ENCODE results near the gene ADAMTSL3. TPM values are rescaled to one million over a fixed set of nuclear protein-coding genes. Genes with fewer than 3 reads are reported as not detected.

Gene ADAMTSL3
- total RNA-seq, 2 donors from 2014 or later = not detected

GRCh38 chr15:83898361-83898760, 244.4 kb downstream of the ADAMTSL3 start:
- ATAC-seq = no peak
- Mint-ChIP-seq H3K36me3 (no peaks in the 10 kb centered on the region), H3K9me3 (peaks cover 0 to 4% of the 10 kb centered on the region in 2 donors), H3K27ac (no peak overlapping the region)
- DNase-seq (ENCODE audit: low spot score in 2 of 2) = no peak

- Mint-ChIP-seq H3K36me3 (no peaks in the 10 kb centered on the region), H3K27ac (no peak overlapping the region), H3K9me3 (peaks cover 0 to 4% of the 10 kb centered on the region in 2 donors)
- DNase-seq (ENCODE audit: low spot score in 2 of 2) = no peak
- ATAC-seq = no peak
Observed at GRCh38 chr15:83899670-83900069, 245.7 kb downstream of the ADAMTSL3 start.

- H3K36me3 Mint-ChIP-seq = no peaks in the 10 kb centered on the region
- no peak for ATAC-seq
Observed at GRCh38 chr15:83904107-83905040, 250.5 kb downstream of the ADAMTSL3 start.

GRCh38 chr15:83905556-83906273, 251.8 kb downstream of the ADAMTSL3 start:
- ATAC-seq (no peak), DNase-seq (ENCODE audit: low spot score in 2 of 2) (no peak)
- Mint-ChIP-seq H3K36me3 (no peaks in the 10 kb centered on the region), H3K9me3 (peaks cover 3 to 4% of the 10 kb centered on the region in 2 donors), H3K27ac (no peak overlapping the region)

More at GRCh38 chr15:83904107-83905040, 250.5 kb downstream of the ADAMTSL3 start:
- H3K9me3 Mint-ChIP-seq = no peaks in the 10 kb centered on the region
- no peak overlapping the region for H3K27ac Mint-ChIP-seq
- no peak for DNase-seq (ENCODE audit: low spot score in 2 of 2)

- H3K27ac Mint-ChIP-seq = no peak overlapping the region
- H3K9me3 Mint-ChIP-seq = peaks cover 4 to 5% of the 10 kb centered on the region in 2 donors
- H3K36me3 Mint-ChIP-seq = no peaks in the 10 kb centered on the region
- no peak for DNase-seq (ENCODE audit: low spot score in 2 of 2)
- ATAC-seq = no peak
Observed at GRCh38 chr15:83911345-83911744, 257.4 kb downstream of the ADAMTSL3 start.

GRCh38 chr15:83912343-83912742, 258.4 kb downstream of the ADAMTSL3 start:
- ATAC-seq (no peak), DNase-seq (ENCODE audit: low spot score in 2 of 2) (no peak)
- peaks cover 4 to 5% of the 10 kb centered on the region in 2 donors for H3K9me3 Mint-ChIP-seq
- no peak overlapping the region for H3K27ac Mint-ChIP-seq
- no peaks in the 10 kb centered on the region for H3K36me3 Mint-ChIP-seq

- Mint-ChIP-seq H3K27ac (no peak overlapping the region), H3K9me3 (peaks cover 4 to 5% of the 10 kb centered on the region in 2 donors)
Observed at GRCh38 chr15:83913034-83913632, 259.2 kb downstream of the ADAMTSL3 start.

GRCh38 chr15:83914906-83915305, 261.0 kb downstream of the ADAMTSL3 start:
- ATAC-seq (no peak), DNase-seq (ENCODE audit: low spot score in 2 of 2) (no peak)
- H3K36me3 Mint-ChIP-seq = no peaks in the 10 kb centered on the region
- peaks cover 7 to 8% of the 10 kb centered on the region in 2 donors for H3K9me3 Mint-ChIP-seq
- no peak overlapping the region for H3K27ac Mint-ChIP-seq

More at GRCh38 chr15:83913034-83913632, 259.2 kb downstream of the ADAMTSL3 start:
- H3K36me3 Mint-ChIP-seq = no peaks in the 10 kb centered on the region
- no peak for ATAC-seq
- DNase-seq (ENCODE audit: low spot score in 2 of 2) = no peak

GRCh38 chr15:83917432-83917831, 263.5 kb downstream of the ADAMTSL3 start:
- Mint-ChIP-seq H3K36me3 (no peaks in the 10 kb centered on the region), H3K9me3 (peaks cover 5 to 7% of the 10 kb centered on the region in 2 donors), H3K27ac (no peak overlapping the region)
- ATAC-seq (no peak), DNase-seq (ENCODE audit: low spot score in 2 of 2) (no peak)

- peaks cover 5 to 7% of the 10 kb centered on the region in 2 donors for H3K9me3 Mint-ChIP-seq
- H3K36me3 Mint-ChIP-seq = no peaks in the 10 kb centered on the region
- DNase-seq (ENCODE audit: low spot score in 2 of 2) (no peak), ATAC-seq (no peak)
- no peak overlapping the region for H3K27ac Mint-ChIP-seq
Observed at GRCh38 chr15:83918011-83918410, 264.1 kb downstream of the ADAMTSL3 start.

GRCh38 chr15:83919319-83919830, 265.5 kb downstream of the ADAMTSL3 start:
- DNase-seq (ENCODE audit: low spot score in 2 of 2) (no peak), ATAC-seq (peak; percentile 51 to 87)
- no peaks in the 10 kb centered on the region for H3K36me3 Mint-ChIP-seq
- peaks cover 5 to 7% of the 10 kb centered on the region in 2 donors for H3K9me3 Mint-ChIP-seq
- no peak overlapping the region for H3K27ac Mint-ChIP-seq

GRCh38 chr15:83919978-83920510, 266.1 kb downstream of the ADAMTSL3 start:
- H3K9me3 Mint-ChIP-seq = peaks cover 4 to 5% of the 10 kb centered on the region in 2 donors
- H3K27ac Mint-ChIP-seq = no peak overlapping the region
- H3K36me3 Mint-ChIP-seq = no peaks in the 10 kb centered on the region

GRCh38 chr15:83922649-83923294, 268.8 kb downstream of the ADAMTSL3 start:
- Mint-ChIP-seq H3K27ac (no peak overlapping the region), H3K36me3 (no peaks in the 10 kb centered on the region), H3K9me3 (peaks cover 4 to 8% of the 10 kb centered on the region in 2 donors)
- DNase-seq (ENCODE audit: low spot score in 2 of 2) = no peak
- no peak for ATAC-seq

More at GRCh38 chr15:83919978-83920510, 266.1 kb downstream of the ADAMTSL3 start:
- ATAC-seq = no peak
- DNase-seq (ENCODE audit: low spot score in 2 of 2) = no peak

- no peaks in the 10 kb centered on the region for H3K36me3 Mint-ChIP-seq
- DNase-seq (ENCODE audit: low spot score in 2 of 2) = no peak
- ATAC-seq = no peak
- H3K9me3 Mint-ChIP-seq = peaks cover 0 to 3% of the 10 kb centered on the region in 2 donors
- H3K27ac Mint-ChIP-seq = no peak overlapping the region
Observed at GRCh38 chr15:83926116-83926515, 272.2 kb downstream of the ADAMTSL3 start.

- DNase-seq (ENCODE audit: low spot score in 2 of 2) = no peak
- peak overlapping the region in 1 of 2 donors; percentile 81 for H3K27ac Mint-ChIP-seq
- peak in 1 of 2 donors; percentile 48 for ATAC-seq
- H3K9me3 Mint-ChIP-seq = peaks cover under 1 to 5% of the 10 kb centered on the region in 2 donors
- H3K36me3 Mint-ChIP-seq = peaks cover 2% of the 10 kb centered on the region in 2 donors
Observed at GRCh38 chr15:83927704-83928391, 273.9 kb downstream of the ADAMTSL3 start.
